PFSK-1 (cell line): ENCODE measurements around the gene CXXC1.
A peak's percentile ranks its signal among the peaks of the same experiment; 100 is the strongest.

Experiments used
- POLR2AphosphoS5 ChIP-seq: IDR thresholded peaks from 2 replicates; pipeline ENCODE4 v1.6.1; 2012; ENCODE audit warnings: low read depth, mild to moderate bottlenecking, control low read depth, low read length, moderate library complexity
- REST ChIP-seq, 2 experiments: IDR thresholded peaks; 2 replicates each; pipeline versions ENCODE4 v1.6.1 to v1.8.0; 2011 to 2012; ENCODE audit warnings: low read depth in 2 of 2, low read length in 2 of 2, control low read depth in 1 of 2, inconsistent platforms in 1 of 2, mild to moderate bottlenecking in 1 of 2, moderate library complexity in 1 of 2; ENCODE audit not compliant: insufficient read depth in 1 of 2
- TAF1 ChIP-seq: IDR thresholded peaks from 2 replicates; pipeline ENCODE4 v1.6.1; 2012; ENCODE audit warnings: low read length, control low read depth, borderline replicate concordance; ENCODE audit not compliant: insufficient read depth

- TF ChIP-seq POLR2AphosphoS5, result peak; percentile 57; the same call in 1 of the 2 replicates
- peak; percentile 59; the same call in 1 of the 2 replicates for TF ChIP-seq TAF1
- no peak for TF ChIP-seq REST (IDR thresholded peaks at IDR 0.05; ENCODE audit: insufficient read depth in 1 of 2, low read depth in 2 of 2, low read length in 2 of 2)
These were observed 6.1 kb downstream of the CXXC1 start, which contains the start of gene MBD1 for GRCh38 chr18:50281295-50281971.
